ENCODE measurements around the gene CHEK1. TPM values are rescaled to one million over a fixed set of nuclear protein-coding genes. Genes with fewer than 3 reads are reported as not detected.

Gene CHEK1
- total and polyA plus RNA-seq, 2 of the 8 experiments (the other 6 are each of a cell fraction or from before 2014, with no cell fraction given), result 37.7 to 133 TPM

DNA sequence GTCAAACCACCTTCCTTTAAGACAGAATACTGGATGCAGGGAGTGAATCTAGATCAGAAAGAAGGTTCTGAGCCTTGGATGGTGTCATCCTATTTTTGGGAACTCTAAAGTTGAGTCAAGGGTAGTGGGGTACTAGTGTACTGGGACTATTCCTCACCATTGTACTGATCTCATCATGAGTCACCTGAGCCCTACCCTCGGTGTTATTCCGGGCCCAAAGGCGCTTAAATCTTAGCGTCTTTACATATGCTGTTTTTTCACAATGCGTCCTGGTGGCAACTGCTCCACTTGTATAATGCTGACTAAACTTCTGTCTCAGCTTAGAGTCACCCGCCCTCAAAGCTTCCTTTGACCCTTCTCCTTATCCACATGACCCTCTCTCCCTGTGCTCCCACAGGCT lies 95.8 kb downstream of the CHEK1 start:
- H4K5ac ChIP-seq (ENCODE audit: insufficient read length, low read depth, low read length), result no peak overlapping the region
- H2BK15ac ChIP-seq (ENCODE audit: low read length), result no peak overlapping the region
- no peaks in the 10 kb centered on the region for H3K79me2 ChIP-seq (ENCODE audit: control insufficient read depth in 1 of 2, insufficient read depth in 2 of 2, low read length in 2 of 2)
- H4K8ac ChIP-seq (ENCODE audit: extremely low read depth, insufficient read depth, low read length), result no peak overlapping the region
- no peak overlapping the region for H2BK5ac ChIP-seq (ENCODE audit: low read depth, low read length)
- DNase-seq (ENCODE audit: low read depth in 1 of 2, low spot score in 2 of 2) (no peak), FAIRE-seq (no peak)
- H2BK120ac ChIP-seq (replicated peaks; ENCODE audit: low read depth, low read length), result no peak overlapping the region
- WGBS, 2 experiments (ENCODE audit: extremely low coverage in 1 of 2, insufficient coverage in 1 of 2, insufficient read length in 1 of 2, insufficient replicate concordance in 2 of 2, low coverage in 1 of 2, low lambda C conversion rate in 2 of 2, missing lambda C conversion rate in 1 of 2), result 93% methylated on average over 6 of the region's 6 CpGs; no CpG with 5 or more reads in 1 of the 2 experiments
- no peak overlapping the region for H3K9ac ChIP-seq (replicated peaks in 1 of 4; ENCODE audit: extremely low read depth in 1 of 4, low read depth in 3 of 4, low read length in 3 of 4)
- no peak overlapping the region for H3K4me3 ChIP-seq (ENCODE audit: extremely low read depth in 1 of 4, insufficient read depth in 2 of 4, low read depth in 3 of 4, low read length in 4 of 4)
- H3K27ac ChIP-seq (ENCODE audit: low read depth, low read length), result no peak overlapping the region
- H3K27me3 ChIP-seq (replicated peaks in 1 of 4; ENCODE audit: control insufficient read depth in 3 of 4, extremely low read depth in 1 of 4, insufficient read depth in 3 of 4, low read length in 3 of 4), result no peaks in the 10 kb centered on the region
- H3K18ac ChIP-seq (ENCODE audit: extremely low read depth, low read length), result no peak overlapping the region
- H3K4me2 ChIP-seq (ENCODE audit: insufficient read depth in 1 of 2, low read depth in 2 of 2, low read length in 2 of 2), result no peak overlapping the region
- H3K23me2 ChIP-seq (ENCODE audit: low read depth, low read length), result no peaks in the 10 kb centered on the region
- no peaks in the 10 kb centered on the region for H3K36me3 ChIP-seq (ENCODE audit: control insufficient read depth in 2 of 4, insufficient read depth in 4 of 4, low read length in 3 of 4)
- no peaks in the 10 kb centered on the region for H4K20me1 ChIP-seq (replicated peaks in 1 of 2; ENCODE audit: control insufficient read depth in 1 of 2, insufficient read depth in 2 of 2, low read length in 2 of 2)
- H2BK12ac ChIP-seq (ENCODE audit: low read depth, low read length), result no peak overlapping the region
- POLR2A ChIA-PET (ENCODE audit: partially characterized antibody), result no interaction called here
- no peak overlapping the region for H3K14ac ChIP-seq (ENCODE audit: insufficient read length)
- H3K23ac ChIP-seq (ENCODE audit: insufficient read length), result no peak overlapping the region
- no peak overlapping the region for H2BK20ac ChIP-seq (ENCODE audit: low read length)
- no peak overlapping the region for H2AFZ ChIP-seq (ENCODE audit: low read length)
- peaks cover 0 to 10% of the 10 kb centered on the region in 2 experiments; a peak in 3 of 4 replicates for H3K9me3 ChIP-seq (ENCODE audit: insufficient read depth in 2 of 2, low read depth in 1 of 2, low read length in 1 of 2)
- no peaks in the 10 kb centered on the region for H3K4me1 ChIP-seq (replicated peaks in 1 of 4; ENCODE audit: control insufficient read depth in 3 of 4, insufficient read depth in 4 of 4, low read length in 3 of 4)
- no peak overlapping the region for H2AK5ac ChIP-seq (ENCODE audit: low read depth, low read length)
- H4K91ac ChIP-seq (replicated peaks; ENCODE audit: insufficient read length, low read length), result no peak overlapping the region
- H3K56ac ChIP-seq (replicated peaks; ENCODE audit: insufficient read length, low read depth, low read length), result no peak overlapping the region
- no peak overlapping the region for H3K4ac ChIP-seq (replicated peaks; ENCODE audit: insufficient read length, low read depth, low read length)
- H3K79me1 ChIP-seq (ENCODE audit: low read depth, low read length), result no peaks in the 10 kb centered on the region
- CTCF ChIA-PET (ENCODE audit: partially characterized antibody), result interaction anchor here (1.4 to 1.5 kb wide), 2 partner anchors 8 to 29 kb away, joined by 3 to 4 read pairs; no protein-coding TSS in a partner anchor
- TF ChIP-seq USF2 (IDR thresholded peaks at IDR 0.05; ENCODE audit: low read length), result no peak
